IPS-18a (cell line): Measurements from ENCODE around the gene PSD2.
A peak's percentile ranks its signal among the peaks of the same experiment; 100 is the strongest.
"Not testable (repeated sequence)": the region's sequence is repeated elsewhere in the genome, so short reads cannot be mapped to it uniquely, and the experiment has no call there.

Experiments used
- H3K27ac ChIP-seq: one replicate; pipeline ENCODE4 v1.5.1; 2013; ENCODE audit warnings: low read length
- H3K27me3 ChIP-seq: one replicate; pipeline ENCODE4 v1.6.1; 2013; ENCODE audit warnings: mild to moderate bottlenecking, low read length; ENCODE audit not compliant: control insufficient read depth, insufficient read depth
- H3K36me3 ChIP-seq: one replicate; pipeline ENCODE4 v1.6.1; 2013; ENCODE audit warnings: low read depth, low read length; ENCODE audit not compliant: control insufficient read depth
- H3K4me1 ChIP-seq: one replicate; pipeline ENCODE4 v1.6.1; 2013; ENCODE audit warnings: low read depth, low read length; ENCODE audit not compliant: control insufficient read depth
- H3K4me3 ChIP-seq: one replicate; pipeline ENCODE4 v1.5.1; 2013; ENCODE audit warnings: low read length
- H3K9ac ChIP-seq: one replicate; pipeline ENCODE4 v1.6.1; 2013; ENCODE audit warnings: mild to moderate bottlenecking, low read length, moderate library complexity
- H3K9me3 ChIP-seq: one replicate; pipeline ENCODE4 v1.6.1; 2013; ENCODE audit warnings: low read depth, low read length; ENCODE audit not compliant: control insufficient read depth

PSD2 gene

DNA sequence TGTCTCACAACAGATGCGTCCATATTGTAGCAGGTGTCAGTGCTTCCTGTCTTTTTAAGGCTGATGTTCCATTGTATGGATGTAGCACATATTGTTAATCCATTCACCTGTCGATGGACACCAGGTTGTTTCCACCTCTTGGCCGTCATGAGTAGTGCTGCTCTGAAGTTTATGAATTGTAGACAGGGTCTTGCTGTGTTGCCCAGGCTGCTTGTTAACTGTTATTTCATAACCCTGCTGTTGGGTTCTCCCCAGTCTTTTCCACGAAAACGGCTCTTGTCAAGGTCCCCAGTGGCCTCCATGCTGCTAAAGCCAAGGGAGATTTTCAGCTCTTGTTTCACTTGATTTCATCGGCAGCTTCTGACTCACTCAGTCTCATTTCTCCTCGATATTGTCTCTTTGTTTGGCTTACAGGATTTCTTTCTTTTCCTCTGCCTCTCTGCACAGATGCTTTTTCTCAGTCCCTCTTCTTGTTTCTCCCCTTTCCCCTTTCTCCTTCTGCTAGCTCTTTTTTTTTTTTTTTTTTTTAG lies 12.1 kb upstream of the PSD2 start:
- no peak overlapping the region for H3K4me3 ChIP-seq
- no peaks in the 10 kb centered on the region for H3K36me3 ChIP-seq
- H3K27ac ChIP-seq = no peak overlapping the region
- H3K4me1 ChIP-seq = no peaks in the 10 kb centered on the region
- no peak overlapping the region for H3K9ac ChIP-seq
- H3K27me3 ChIP-seq = peaks cover 8% of the 10 kb centered on the region
- no peaks in the 10 kb centered on the region for H3K9me3 ChIP-seq

DNA sequence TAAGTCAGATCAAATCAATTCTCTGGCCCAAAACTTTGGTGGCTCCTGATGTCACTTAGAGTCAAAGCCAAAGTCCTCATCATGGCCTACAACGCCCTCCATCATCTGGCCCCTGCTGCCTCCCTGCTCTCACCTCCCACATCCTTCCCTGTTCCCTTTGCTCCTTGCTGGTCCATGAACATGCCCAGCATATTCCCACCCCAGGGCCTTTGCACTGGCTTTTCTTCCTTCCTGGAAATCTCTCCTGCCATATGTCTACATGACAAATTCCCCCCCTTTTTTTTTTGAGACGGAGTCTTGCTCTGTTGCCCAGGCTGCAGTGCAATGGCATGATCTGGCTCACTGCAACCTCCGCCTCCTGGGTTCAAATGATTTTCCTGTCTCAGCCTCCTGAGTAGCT lies 11.1 kb upstream of the PSD2 start:
- no peak overlapping the region for H3K4me3 ChIP-seq
- H3K9ac ChIP-seq = no peak overlapping the region
- H3K4me1 ChIP-seq = peaks cover 4% of the 10 kb centered on the region
- H3K27me3 ChIP-seq = peaks cover 18% of the 10 kb centered on the region
- no peaks in the 10 kb centered on the region for H3K9me3 ChIP-seq
- H3K27ac ChIP-seq = no peak overlapping the region
- H3K36me3 ChIP-seq = no peaks in the 10 kb centered on the region

GRCh38 chr5:139787257-139787567 lies 8.4 kb upstream of the PSD2 start:
- peaks cover 34% of the 10 kb centered on the region for H3K27me3 ChIP-seq
- peaks cover 4% of the 10 kb centered on the region for H3K4me1 ChIP-seq
- H3K27ac ChIP-seq = no peak overlapping the region
- no peak overlapping the region for H3K4me3 ChIP-seq
- no peaks in the 10 kb centered on the region for H3K36me3 ChIP-seq
- H3K9me3 ChIP-seq = no peaks in the 10 kb centered on the region
- H3K9ac ChIP-seq = no peak overlapping the region

GRCh38 chr5:139787568-139788293 lies 7.9 kb upstream of the PSD2 start:
- Histone ChIP-seq H3K36me3 (no peaks in the 10 kb centered on the region), H3K9me3 (no peaks in the 10 kb centered on the region), H3K4me3 (peak overlapping the region; percentile 87), H3K27ac (no peak overlapping the region), H3K27me3 (peaks cover 38% of the 10 kb centered on the region), H3K9ac (peak overlapping the region; percentile 51), H3K4me1 (peaks cover 4% of the 10 kb centered on the region)

GRCh38 chr5:139788294-139788910 lies 7.2 kb upstream of the PSD2 start:
- H3K27ac ChIP-seq = no peak overlapping the region
- H3K4me3 ChIP-seq = peak overlapping the region; percentile 48
- no peaks in the 10 kb centered on the region for H3K36me3 ChIP-seq
- H3K9me3 ChIP-seq = no peaks in the 10 kb centered on the region
- no peak overlapping the region for H3K9ac ChIP-seq
- peaks cover 4% of the 10 kb centered on the region for H3K4me1 ChIP-seq
- H3K27me3 ChIP-seq = peaks cover 45% of the 10 kb centered on the region

- no peak overlapping the region for H3K9ac ChIP-seq
- H3K4me1 ChIP-seq = peaks cover 4% of the 10 kb centered on the region
These were observed 6.3 kb upstream of the PSD2 start for GRCh38 chr5:139789116-139789844.

DNA sequence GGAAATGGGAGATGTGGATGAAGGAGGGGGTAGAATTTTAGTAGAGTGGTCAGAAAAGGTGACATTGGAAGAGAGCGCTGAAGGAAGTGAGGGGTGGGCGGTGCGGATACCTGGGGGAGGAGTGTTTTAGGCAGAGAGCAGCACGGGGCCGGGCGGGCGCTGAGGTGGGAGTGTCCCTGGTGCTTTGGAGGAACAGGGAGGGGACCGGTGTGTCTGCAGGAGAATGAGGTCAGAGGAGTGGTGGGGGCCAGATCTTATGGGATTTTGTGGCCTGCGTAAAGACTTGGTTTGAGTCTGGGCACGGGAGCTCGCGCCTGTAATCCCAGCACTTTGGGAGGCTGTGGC lies 5.8 kb upstream of the PSD2 start:
- Histone ChIP-seq H3K27me3 (peaks cover 59% of the 10 kb centered on the region), H3K4me1 (peaks cover 4% of the 10 kb centered on the region), H3K9ac (no peak overlapping the region), H3K27ac (no peak overlapping the region), H3K4me3 (no peak overlapping the region), H3K36me3 (no peaks in the 10 kb centered on the region), H3K9me3 (no peaks in the 10 kb centered on the region)

More at GRCh38 chr5:139789116-139789844, 6.3 kb upstream of the PSD2 start:
- Histone ChIP-seq H3K4me3 (no peak overlapping the region), H3K9me3 (no peaks in the 10 kb centered on the region), H3K27ac (no peak overlapping the region), H3K36me3 (no peaks in the 10 kb centered on the region), H3K27me3 (peaks cover 54% of the 10 kb centered on the region)

DNA sequence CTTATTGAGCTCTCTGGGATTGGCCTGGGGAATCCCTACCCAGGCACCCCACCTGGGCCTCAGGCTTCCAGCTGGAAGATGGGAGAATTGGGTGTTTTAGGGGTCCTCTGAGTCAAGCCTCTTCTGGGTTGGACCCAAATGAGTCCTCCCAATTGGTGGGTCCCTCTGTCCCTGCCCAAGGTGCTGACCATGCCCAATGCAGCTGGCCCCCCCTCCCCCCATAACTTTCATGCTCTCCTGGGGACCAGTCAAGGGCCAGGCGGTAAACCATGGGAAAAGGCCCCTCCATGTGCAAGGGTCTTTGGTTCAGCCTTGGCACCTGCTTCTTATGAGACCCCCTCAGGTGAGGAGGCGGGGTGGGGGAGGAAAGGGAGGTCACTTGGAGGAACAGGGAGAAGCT lies 3.4 kb upstream of the PSD2 start:
- H3K27ac ChIP-seq = no peak overlapping the region
- H3K36me3 ChIP-seq = no peaks in the 10 kb centered on the region
- peaks cover 82% of the 10 kb centered on the region for H3K27me3 ChIP-seq
- H3K4me1 ChIP-seq = peaks cover 4% of the 10 kb centered on the region
- H3K9me3 ChIP-seq = no peaks in the 10 kb centered on the region
- H3K9ac ChIP-seq = no peak overlapping the region
- no peak overlapping the region for H3K4me3 ChIP-seq

GRCh38 chr5:139792655-139793054 lies 3.0 kb upstream of the PSD2 start:
- H3K4me1 ChIP-seq, H3K27ac ChIP-seq, H3K4me3 ChIP-seq: not testable (repeated sequence)

DNA sequence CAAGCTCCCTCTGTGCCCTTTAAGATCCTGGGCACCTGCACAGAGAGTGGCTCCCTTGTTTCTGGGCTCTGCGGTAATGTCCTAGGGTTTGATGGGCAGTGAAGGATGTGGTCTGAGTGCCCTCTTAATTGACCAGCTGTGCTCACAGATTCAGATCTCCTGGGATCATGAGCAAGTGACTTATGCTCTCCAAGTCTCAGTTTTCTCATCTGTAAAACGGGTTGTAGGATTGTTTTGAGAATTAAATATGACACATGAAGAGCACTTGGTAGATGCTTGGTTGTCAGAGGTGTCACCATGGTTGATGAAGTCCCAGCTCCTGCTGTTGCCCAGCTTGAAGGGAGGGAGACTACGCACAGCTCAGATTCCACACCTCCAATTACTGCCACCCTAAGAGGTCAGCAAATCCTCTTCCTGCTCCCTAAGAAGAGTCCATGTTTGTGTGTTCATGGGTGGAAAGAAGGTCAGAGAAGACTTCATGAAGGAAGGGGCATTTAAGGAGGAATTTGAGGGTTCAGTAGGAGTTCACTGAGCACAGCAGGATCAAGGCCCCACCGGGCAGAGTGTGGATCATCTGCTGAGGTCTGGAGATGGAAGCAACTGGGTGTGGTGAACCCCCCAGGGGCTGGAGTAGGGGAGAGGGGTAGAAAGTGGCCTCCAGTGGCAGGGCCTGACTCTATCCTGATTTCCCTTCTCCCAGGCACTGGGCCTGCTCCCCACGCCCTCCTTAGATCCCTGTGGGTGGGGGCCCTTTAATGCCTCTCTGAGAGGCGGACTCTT lies 1.4 kb upstream of the PSD2 start:
- Histone ChIP-seq H3K9me3 (no peaks in the 10 kb centered on the region), H3K27ac (no peak overlapping the region), H3K9ac (no peak overlapping the region), H3K4me1 (no peaks in the 10 kb centered on the region), H3K36me3 (no peaks in the 10 kb centered on the region), H3K4me3 (no peak overlapping the region), H3K27me3 (peaks cover 86% of the 10 kb centered on the region)

More at GRCh38 chr5:139792655-139793054, 3.0 kb upstream of the PSD2 start:
- not testable (repeated sequence) for H3K9ac ChIP-seq, H3K9me3 ChIP-seq, H3K36me3 ChIP-seq
- peaks cover 84% of the 10 kb centered on the region for H3K27me3 ChIP-seq

GRCh38 chr5:139796061-139796806 lies 626 bp downstream of the PSD2 start:
- H3K9me3 ChIP-seq = no peaks in the 10 kb centered on the region
- no peak overlapping the region for H3K9ac ChIP-seq
- H3K4me3 ChIP-seq = peak overlapping the region; percentile 50
- no peaks in the 10 kb centered on the region for H3K36me3 ChIP-seq
- no peak overlapping the region for H3K27ac ChIP-seq
- peaks cover 74% of the 10 kb centered on the region for H3K27me3 ChIP-seq
- no peaks in the 10 kb centered on the region for H3K4me1 ChIP-seq
